GM20000 (cell line): ENCODE data around the gene ICE1.
"Not testable (repeated sequence)": the region's sequence is repeated elsewhere in the genome, so short reads cannot be mapped to it uniquely, and the experiment has no call there.

Experiments used
- DNase-seq: peaks from one replicate; pipeline ENCODE4 v3.0.0; 2012; ENCODE audit warnings: low spot score
- TF ChIP-seq, protein P1 (sequence below): IDR thresholded peaks from 2 replicates; pipeline ENCODE4 v1.5.1; 2012; ENCODE audit warnings: mild to moderate bottlenecking, control low read depth; ENCODE audit errors: extremely low read depth, missing control alignments

ICE1 gene

DNA sequence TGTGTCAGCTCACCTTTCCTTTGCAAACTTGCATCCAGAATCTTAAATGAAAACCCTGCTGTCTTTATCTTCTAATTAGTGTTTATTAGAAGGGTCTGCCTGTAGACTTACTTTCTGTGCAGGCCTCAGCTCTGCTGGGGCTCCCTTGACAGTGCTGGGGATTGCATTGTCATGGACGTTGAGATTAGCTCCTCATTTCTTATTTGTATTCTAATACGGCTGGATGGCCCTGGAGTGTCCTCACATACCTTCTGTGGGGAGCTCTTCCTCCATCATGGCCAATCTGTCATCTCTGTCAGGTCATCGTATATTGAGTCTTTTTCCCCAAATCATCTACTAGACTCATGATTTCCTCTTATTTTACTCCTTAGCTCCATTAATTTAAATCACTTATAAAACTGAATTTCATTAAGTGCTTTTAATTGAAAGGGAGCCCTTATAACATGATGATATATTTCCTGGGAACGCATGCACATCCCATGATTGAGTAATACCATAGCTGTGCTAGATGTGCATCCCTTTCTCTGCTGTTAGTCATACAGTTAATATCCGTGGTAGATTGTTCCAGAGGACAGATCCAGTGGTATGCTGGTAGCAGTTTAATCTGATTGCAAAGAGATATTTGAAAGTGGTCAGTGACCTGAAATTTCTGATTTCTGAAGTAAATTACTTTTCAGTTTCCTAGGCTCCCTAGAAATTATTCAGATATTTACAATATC is 61.6 kb downstream of the ICE1 start:
- TF ChIP-seq, protein P1, sequence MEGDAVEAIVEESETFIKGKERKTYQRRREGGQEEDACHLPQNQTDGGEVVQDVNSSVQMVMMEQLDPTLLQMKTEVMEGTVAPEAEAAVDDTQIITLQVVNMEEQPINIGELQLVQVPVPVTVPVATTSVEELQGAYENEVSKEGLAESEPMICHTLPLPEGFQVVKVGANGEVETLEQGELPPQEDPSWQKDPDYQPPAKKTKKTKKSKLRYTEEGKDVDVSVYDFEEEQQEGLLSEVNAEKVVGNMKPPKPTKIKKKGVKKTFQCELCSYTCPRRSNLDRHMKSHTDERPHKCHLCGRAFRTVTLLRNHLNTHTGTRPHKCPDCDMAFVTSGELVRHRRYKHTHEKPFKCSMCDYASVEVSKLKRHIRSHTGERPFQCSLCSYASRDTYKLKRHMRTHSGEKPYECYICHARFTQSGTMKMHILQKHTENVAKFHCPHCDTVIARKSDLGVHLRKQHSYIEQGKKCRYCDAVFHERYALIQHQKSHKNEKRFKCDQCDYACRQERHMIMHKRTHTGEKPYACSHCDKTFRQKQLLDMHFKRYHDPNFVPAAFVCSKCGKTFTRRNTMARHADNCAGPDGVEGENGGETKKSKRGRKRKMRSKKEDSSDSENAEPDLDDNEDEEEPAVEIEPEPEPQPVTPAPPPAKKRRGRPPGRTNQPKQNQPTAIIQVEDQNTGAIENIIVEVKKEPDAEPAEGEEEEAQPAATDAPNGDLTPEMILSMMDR = no peak
- DNase-seq = no peak

- no peak for DNase-seq
- TF ChIP-seq, protein P1 = no peak
Observed at GRCh38 chr5:5486122-5486521, 63.6 kb downstream of the ICE1 start.

DNA sequence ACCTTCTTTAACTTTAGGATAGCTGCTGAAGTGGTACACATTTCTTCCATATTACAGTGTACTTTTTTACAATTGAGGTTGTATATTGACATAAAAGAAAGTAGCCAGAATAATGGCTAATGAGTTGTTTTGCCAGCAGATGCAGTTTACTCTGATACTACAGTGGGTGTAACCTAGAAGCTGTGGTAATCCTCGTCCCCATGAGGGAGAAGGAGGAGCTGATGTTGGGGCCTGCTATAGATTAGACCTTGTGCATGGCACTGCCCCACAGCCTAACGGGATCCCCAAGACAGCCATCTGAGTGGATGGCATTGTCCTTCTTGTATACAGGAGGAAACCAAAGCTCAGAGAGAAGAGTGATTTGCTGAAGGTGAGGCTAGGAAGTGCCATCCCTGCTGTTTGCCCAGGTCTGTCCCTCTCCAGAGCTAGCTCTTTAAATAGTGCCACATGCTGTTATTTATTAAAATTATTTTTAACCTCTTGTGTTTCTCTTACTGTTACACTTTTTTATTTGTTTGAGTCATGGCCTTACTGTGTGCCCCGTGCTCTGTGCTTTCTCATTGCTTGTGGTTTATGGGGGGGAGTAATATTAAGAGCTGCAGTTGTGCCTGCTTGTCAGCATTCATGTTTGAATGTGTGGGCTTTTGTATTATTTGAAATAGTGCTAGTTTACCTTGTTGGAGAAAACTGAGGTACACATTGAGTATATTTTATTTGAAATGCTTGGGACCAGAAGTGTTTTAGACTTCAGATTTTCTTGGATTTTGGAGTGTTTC is 65.3 kb downstream of the ICE1 start:
- TF ChIP-seq, protein P1 = no peak

GRCh38 chr5:5490774-5491347 is 68.4 kb downstream of the ICE1 start:
- TF ChIP-seq, protein P1 = no peak
- no peak for DNase-seq

More for the DNA sequence above, 65.3 kb downstream of the ICE1 start:
- DNase-seq = no peak

GRCh38 chr5:5492087-5492933 is 69.8 kb downstream of the ICE1 start:
- DNase-seq = peak; percentile 76

DNA sequence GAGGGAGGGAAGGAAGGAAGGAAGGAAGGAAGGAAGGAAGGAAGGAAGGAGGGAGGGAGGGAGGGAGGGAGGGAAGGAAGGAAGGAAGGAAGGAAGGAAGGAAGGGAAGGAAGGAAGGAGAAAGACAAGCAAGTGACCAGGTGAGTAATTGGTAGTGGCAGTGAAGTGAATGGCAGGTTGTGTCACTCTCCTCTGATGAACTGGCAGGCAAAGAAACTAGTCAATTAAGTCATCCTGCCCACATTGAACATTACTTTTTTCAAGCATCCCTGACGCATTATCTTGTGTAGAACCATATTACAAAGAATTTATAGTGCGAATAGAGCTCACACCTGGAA is 70.4 kb downstream of the ICE1 start:
- not testable (repeated sequence) for DNase-seq

More at GRCh38 chr5:5492087-5492933, 69.8 kb downstream of the ICE1 start:
- TF ChIP-seq, protein P1 = no peak

- TF ChIP-seq, protein P1 = no peak
- peak; percentile 82 for DNase-seq
Observed at GRCh38 chr5:5494489-5495402, 72.3 kb downstream of the ICE1 start.
